NB4 (cell line): ENCODE measurements around the gene CFLAR.

ENCODE experiments used
- DNase-seq: peaks from one replicate; pipeline ENCODE4 v3.0.0; 2010; ENCODE audit warnings: low read depth
- H3K4me3 ChIP-seq: one replicate; pipeline ENCODE4 v1.5.1; 2011; ENCODE audit warnings: mild to moderate bottlenecking, low read depth, low read length, moderate library complexity
- MYC ChIP-seq: IDR thresholded peaks from 2 replicates; pipeline ENCODE4 v1.6.1; 2011; ENCODE audit warnings: low read depth, low read length
- POLR2A ChIP-seq: IDR thresholded peaks from 2 replicates; pipeline ENCODE4 v1.6.1; 2011; ENCODE audit warnings: mild to moderate bottlenecking; ENCODE audit not compliant: insufficient read length; ENCODE audit errors: extremely low read depth
- TF ChIP-seq, protein P1 (sequence below): IDR thresholded peaks from one replicate; pipeline ENCODE4 v1.5.1; 2012; ENCODE audit warnings: low read depth, low read length
- TF ChIP-seq, protein P2 (sequence below): IDR thresholded peaks from 2 replicates; pipeline ENCODE4 v1.6.1; 2011; ENCODE audit warnings: low read depth, low read length

The CFLAR gene

GRCh38 chr2:201215963-201216362, 100.0 kb downstream of the CFLAR start:
- DNase-seq, result no peak
- TF ChIP-seq, protein P1, sequence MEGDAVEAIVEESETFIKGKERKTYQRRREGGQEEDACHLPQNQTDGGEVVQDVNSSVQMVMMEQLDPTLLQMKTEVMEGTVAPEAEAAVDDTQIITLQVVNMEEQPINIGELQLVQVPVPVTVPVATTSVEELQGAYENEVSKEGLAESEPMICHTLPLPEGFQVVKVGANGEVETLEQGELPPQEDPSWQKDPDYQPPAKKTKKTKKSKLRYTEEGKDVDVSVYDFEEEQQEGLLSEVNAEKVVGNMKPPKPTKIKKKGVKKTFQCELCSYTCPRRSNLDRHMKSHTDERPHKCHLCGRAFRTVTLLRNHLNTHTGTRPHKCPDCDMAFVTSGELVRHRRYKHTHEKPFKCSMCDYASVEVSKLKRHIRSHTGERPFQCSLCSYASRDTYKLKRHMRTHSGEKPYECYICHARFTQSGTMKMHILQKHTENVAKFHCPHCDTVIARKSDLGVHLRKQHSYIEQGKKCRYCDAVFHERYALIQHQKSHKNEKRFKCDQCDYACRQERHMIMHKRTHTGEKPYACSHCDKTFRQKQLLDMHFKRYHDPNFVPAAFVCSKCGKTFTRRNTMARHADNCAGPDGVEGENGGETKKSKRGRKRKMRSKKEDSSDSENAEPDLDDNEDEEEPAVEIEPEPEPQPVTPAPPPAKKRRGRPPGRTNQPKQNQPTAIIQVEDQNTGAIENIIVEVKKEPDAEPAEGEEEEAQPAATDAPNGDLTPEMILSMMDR, result no peak
- TF ChIP-seq MYC (no peak), POLR2A (no peak)
- TF ChIP-seq, protein P2, sequence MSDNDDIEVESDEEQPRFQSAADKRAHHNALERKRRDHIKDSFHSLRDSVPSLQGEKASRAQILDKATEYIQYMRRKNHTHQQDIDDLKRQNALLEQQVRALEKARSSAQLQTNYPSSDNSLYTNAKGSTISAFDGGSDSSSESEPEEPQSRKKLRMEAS, result no peak
- no peak overlapping the region for H3K4me3 ChIP-seq

- H3K4me3 ChIP-seq, result no peak overlapping the region
- no peak for DNase-seq
- TF ChIP-seq MYC (no peak), POLR2A (no peak)
- TF ChIP-seq, protein P2, result no peak
- TF ChIP-seq, protein P1, result no peak
Observed at GRCh38 chr2:201216918-201217317, 101.0 kb downstream of the CFLAR start.

DNA sequence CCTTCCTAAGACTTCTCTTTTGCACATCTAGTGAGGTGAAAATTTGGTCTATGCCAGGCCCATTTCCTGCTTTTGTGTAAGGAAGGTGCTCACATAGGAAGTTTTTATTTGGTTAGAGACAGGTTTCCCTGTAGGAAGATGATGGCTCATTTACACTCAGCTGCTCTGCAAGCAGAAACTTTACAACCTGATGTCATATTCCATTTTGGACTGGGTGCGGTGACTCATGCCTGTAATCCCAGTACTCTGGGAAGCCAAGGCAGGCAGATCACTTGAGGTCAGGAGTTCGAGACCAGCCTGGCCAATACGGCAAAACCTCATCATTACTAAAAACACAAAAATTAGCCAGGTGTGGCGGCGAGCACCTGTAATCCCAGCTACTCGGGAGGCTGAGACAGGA, 102.8 kb downstream of the CFLAR start:
- TF ChIP-seq, protein P2, result no peak
- no peak for TF ChIP-seq POLR2A
- no peak for TF ChIP-seq MYC
- TF ChIP-seq, protein P1, result no peak
- no peak overlapping the region for H3K4me3 ChIP-seq
- no peak for DNase-seq

- no peak overlapping the region for H3K4me3 ChIP-seq
- DNase-seq, result no peak
- TF ChIP-seq, protein P1, result no peak
Observed at GRCh38 chr2:201219328-201220096, 103.5 kb downstream of the CFLAR start.

GRCh38 chr2:201220102-201220570, 104.2 kb downstream of the CFLAR start:
- H3K4me3 ChIP-seq, result no peak overlapping the region
- DNase-seq, result no peak
- no peak for TF ChIP-seq MYC
- TF ChIP-seq, protein P1, result no peak
- TF ChIP-seq, protein P2, result no peak
- no peak for TF ChIP-seq POLR2A
